Esophagus muscularis mucosa (tissue), 4 donors: ENCODE measurements around the gene PCDH9. TPM values are rescaled to one million over a fixed set of nuclear protein-coding genes. Genes with fewer than 3 reads are reported as not detected.

Experiments used
- DNase-seq: peaks from one replicate; pipeline ENCODE4 v3.0.0-alpha.2; 2017; ENCODE audit errors: extremely low spot score
- H3K27ac ChIP-seq, 4 donors: fragments of 200-600 bp; sonication (generic); replicated peaks in 1 of 4; 1 replicate in 3 of 4; 2 replicates in 1 of 4; pipeline ENCODE4 v1.5.1; 2016 to 2019; ENCODE audit warnings: mild to moderate bottlenecking in 1 of 4
- H3K27me3 ChIP-seq, 4 donors: fragments of 200-600 bp; sonication (generic); one replicate each; pipeline versions ENCODE4 v1.5.1 to v1.6.0; 2016 to 2019
- H3K36me3 ChIP-seq, 4 donors: fragments of 200-600 bp; sonication (generic); one replicate each; pipeline ENCODE4 v1.5.1; 2016 to 2019
- H3K4me1 ChIP-seq, 4 donors: fragments of 200-600 bp; sonication (generic); one replicate each; pipeline ENCODE4 v1.5.1; 2016 to 2019
- H3K4me3 ChIP-seq, 4 donors: fragments of 200-600 bp; sonication (generic); 1 replicate in 2 of 4; 2 replicates in 2 of 4; pipeline ENCODE4 v1.5.1; 2016 to 2019; ENCODE audit warnings: mild to moderate bottlenecking in 4 of 4, moderate library complexity in 1 of 4
- H3K9me3 ChIP-seq, 4 donors: fragments of 200-600 bp; sonication (generic); 1 replicate in 3 of 4; 2 replicates in 1 of 4; pipeline ENCODE4 v1.5.1; 2016 to 2019
- EP300 ChIP-seq: sonication (generic); formaldehyde crosslinking; IDR thresholded peaks from one replicate; pipeline ENCODE4 v1.6.1; 2017; ENCODE audit warnings: antibody characterized with exemption
- POLR2A ChIP-seq: fragments of 450-650 bp; IDR thresholded peaks from one replicate; pipeline ENCODE4 v1.6.1; 2017; ENCODE audit warnings: antibody characterized with exemption, moderate library complexity, mild to moderate bottlenecking, low read depth
- POLR2AphosphoS5 ChIP-seq, 2 donors: sonication (generic); formaldehyde crosslinking; IDR thresholded peaks; one replicate each; pipeline ENCODE4 v1.6.1; 2017; ENCODE audit warnings: antibody characterized with exemption in 2 of 2
- WGBS: methylation state at CpG from one replicate; pipeline ENCODE4 v1.1.5; 2018; 5-methylcytosine and 5-hydroxymethylcytosine counted together
- intact Hi-C: fragments of 100-400 bp; cut with DNase I; formaldehyde crosslinking; loops from one replicate; pipeline ENCODE4 v1.15.1; 2023
- total RNA-seq, 4 donors: library from RNA; depleted of rRNA; stranded (reverse); fragments of >200 nt; gene quantifications; one replicate each; pipeline versions ENCODE4 v1.1.0 to v1.2.1, GENCODE V29; 2016
- TF ChIP-seq, protein P1 (sequence below), 3 experiments: fragments of 200-600 bp in 2 of 3; fragments of 450-650 bp in 1 of 3; sonication (generic) in 2 of 3; IDR thresholded peaks; one replicate each; pipeline ENCODE4 v1.5.1; 2017 to 2019; ENCODE audit warnings: antibody characterized with exemption in 3 of 3, mild to moderate bottlenecking in 2 of 3, moderate library complexity in 1 of 3

Gene PCDH9
- total RNA-seq, 4 donors from 2014 or later, result 33.8 to 81.8 (median 49.1) TPM

DNA sequence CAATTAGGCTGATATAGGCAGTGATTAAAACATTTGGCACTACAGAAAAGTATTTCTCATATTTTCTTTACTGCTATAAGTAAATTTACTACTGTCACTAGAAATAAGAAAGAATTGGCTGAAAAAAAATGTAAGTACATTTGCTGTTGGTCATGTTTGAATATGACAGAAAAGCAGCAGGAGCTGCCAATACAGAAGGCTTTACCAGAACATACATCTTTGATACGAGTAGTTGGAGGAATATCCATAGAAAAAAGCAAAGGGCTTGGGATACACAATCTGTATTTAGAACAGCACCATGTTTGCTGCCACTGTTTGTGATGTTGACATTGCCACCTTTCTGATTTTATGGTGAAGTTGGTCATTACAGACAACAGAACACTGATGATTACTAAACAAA lies 21.6 kb downstream of the PCDH9 start:
- H3K27me3 ChIP-seq, result no peaks in the 10 kb centered on the region
- H3K4me1 ChIP-seq, result peaks cover 0 to 11% (median 0%) of the 10 kb centered on the region in 4 donors
- intact Hi-C loops, result no loop called here
- no peaks in the 10 kb centered on the region for H3K36me3 ChIP-seq
- no peaks in the 10 kb centered on the region for H3K9me3 ChIP-seq
- TF ChIP-seq EP300, result no peak
- TF ChIP-seq, protein P1, sequence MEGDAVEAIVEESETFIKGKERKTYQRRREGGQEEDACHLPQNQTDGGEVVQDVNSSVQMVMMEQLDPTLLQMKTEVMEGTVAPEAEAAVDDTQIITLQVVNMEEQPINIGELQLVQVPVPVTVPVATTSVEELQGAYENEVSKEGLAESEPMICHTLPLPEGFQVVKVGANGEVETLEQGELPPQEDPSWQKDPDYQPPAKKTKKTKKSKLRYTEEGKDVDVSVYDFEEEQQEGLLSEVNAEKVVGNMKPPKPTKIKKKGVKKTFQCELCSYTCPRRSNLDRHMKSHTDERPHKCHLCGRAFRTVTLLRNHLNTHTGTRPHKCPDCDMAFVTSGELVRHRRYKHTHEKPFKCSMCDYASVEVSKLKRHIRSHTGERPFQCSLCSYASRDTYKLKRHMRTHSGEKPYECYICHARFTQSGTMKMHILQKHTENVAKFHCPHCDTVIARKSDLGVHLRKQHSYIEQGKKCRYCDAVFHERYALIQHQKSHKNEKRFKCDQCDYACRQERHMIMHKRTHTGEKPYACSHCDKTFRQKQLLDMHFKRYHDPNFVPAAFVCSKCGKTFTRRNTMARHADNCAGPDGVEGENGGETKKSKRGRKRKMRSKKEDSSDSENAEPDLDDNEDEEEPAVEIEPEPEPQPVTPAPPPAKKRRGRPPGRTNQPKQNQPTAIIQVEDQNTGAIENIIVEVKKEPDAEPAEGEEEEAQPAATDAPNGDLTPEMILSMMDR (IDR thresholded peaks at IDR 0.05), result no peak
- no peak for TF ChIP-seq POLR2AphosphoS5 (IDR thresholded peaks at IDR 0.05)
- no peak for TF ChIP-seq POLR2A
- no peak overlapping the region for H3K4me3 ChIP-seq
- no peak overlapping the region for H3K27ac ChIP-seq
- DNase-seq, result no peak
- WGBS, result 85% methylated on average over 1 of the region's 1 CpG

DNA sequence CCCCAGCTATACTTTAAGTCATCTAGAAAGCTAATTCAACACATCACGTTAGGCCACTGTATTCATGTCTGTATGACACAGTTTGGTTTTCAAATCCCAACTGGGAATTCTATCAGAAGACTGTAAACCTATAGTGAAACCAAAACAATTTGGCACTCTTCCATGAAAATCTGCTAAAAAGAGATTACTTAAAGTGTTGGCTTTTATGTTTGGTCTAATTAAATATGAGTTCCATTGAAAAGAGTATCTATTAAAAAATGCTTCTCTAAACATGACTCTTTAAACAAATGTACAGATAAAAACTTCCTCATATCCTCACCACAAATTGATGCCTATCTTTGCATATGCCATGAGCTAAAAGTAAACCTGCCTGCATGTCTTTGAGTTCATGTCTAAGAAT lies 25.4 kb downstream of the PCDH9 start:
- DNase-seq, result no peak
- Histone ChIP-seq H3K4me1 (peaks cover 0 to 11% (median 0%) of the 10 kb centered on the region in 4 donors), H3K9me3 (no peaks in the 10 kb centered on the region), H3K27ac (no peak overlapping the region), H3K27me3 (no peaks in the 10 kb centered on the region), H3K36me3 (no peaks in the 10 kb centered on the region), H3K4me3 (no peak overlapping the region)
- TF ChIP-seq POLR2AphosphoS5 (IDR thresholded peaks at IDR 0.05) (no peak), POLR2A (no peak), EP300 (no peak)
- TF ChIP-seq, protein P1 (IDR thresholded peaks at IDR 0.05), result no peak
- WGBS, result 67% methylated on average over 1 of the region's 1 CpG
- intact Hi-C loops, result no loop called here

DNA sequence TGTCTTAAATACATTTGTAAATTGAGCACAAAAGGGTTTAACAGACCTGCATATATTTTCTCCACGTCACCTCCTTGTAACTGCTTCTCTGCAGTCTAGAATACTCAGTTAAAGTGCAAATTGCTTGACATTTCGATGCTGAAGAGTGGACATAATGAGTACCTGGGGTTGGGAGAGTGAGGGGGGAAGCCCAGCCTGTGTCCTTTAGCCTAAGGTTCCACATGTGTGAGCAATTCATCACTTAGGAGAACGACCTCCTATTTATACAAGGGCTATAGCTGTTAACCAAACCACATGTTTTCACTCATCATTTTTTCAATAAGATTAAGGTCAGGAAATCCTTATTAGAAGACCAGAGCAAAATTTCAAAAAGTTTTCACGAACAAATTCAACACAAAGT lies 29.5 kb downstream of the PCDH9 start:
- no peak overlapping the region for H3K27ac ChIP-seq
- no peaks in the 10 kb centered on the region for H3K27me3 ChIP-seq
- 60% methylated on average over 4 of the region's 4 CpGs for WGBS
- no peaks in the 10 kb centered on the region for H3K36me3 ChIP-seq
- no peak for DNase-seq
- TF ChIP-seq POLR2AphosphoS5 (IDR thresholded peaks at IDR 0.05) (no peak), EP300 (no peak), POLR2A (no peak)
- TF ChIP-seq, protein P1 (IDR thresholded peaks at IDR 0.05), result no peak
- no peak overlapping the region for H3K4me3 ChIP-seq
- peaks cover 0 to 11% (median 0%) of the 10 kb centered on the region in 4 donors for H3K4me1 ChIP-seq
- intact Hi-C loops, result no loop called here
- no peaks in the 10 kb centered on the region for H3K9me3 ChIP-seq

DNA sequence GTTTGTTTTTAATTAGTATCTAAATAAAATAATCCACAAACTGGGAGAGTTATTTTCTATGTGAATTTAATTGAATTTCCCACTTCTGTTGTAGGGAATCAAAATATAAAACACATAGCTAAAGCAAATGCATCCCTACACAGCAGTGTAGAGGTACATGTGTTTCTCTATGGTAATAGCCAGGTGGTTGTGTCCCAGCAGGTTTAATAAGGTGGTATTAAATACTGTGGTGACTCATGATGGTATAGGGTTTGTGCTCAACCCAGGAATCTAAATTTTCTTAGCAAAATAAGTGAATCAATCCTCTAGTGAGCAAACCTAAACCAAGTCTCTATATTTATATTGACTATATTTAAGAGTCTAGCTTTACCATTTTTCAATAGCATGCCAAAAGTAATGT lies 30.0 kb downstream of the PCDH9 start:
- TF ChIP-seq POLR2AphosphoS5 (IDR thresholded peaks at IDR 0.05) (no peak), EP300 (no peak), POLR2A (no peak)
- TF ChIP-seq, protein P1 (IDR thresholded peaks at IDR 0.05), result no peak
- no peak for DNase-seq
- H3K4me3 ChIP-seq, result no peak overlapping the region
- H3K4me1 ChIP-seq, result peaks cover 0 to 7% (median 0%) of the 10 kb centered on the region in 4 donors
- H3K9me3 ChIP-seq, result no peaks in the 10 kb centered on the region
- H3K36me3 ChIP-seq, result no peaks in the 10 kb centered on the region
- intact Hi-C loops, result no loop called here
- no peaks in the 10 kb centered on the region for H3K27me3 ChIP-seq
- H3K27ac ChIP-seq, result no peak overlapping the region

DNA sequence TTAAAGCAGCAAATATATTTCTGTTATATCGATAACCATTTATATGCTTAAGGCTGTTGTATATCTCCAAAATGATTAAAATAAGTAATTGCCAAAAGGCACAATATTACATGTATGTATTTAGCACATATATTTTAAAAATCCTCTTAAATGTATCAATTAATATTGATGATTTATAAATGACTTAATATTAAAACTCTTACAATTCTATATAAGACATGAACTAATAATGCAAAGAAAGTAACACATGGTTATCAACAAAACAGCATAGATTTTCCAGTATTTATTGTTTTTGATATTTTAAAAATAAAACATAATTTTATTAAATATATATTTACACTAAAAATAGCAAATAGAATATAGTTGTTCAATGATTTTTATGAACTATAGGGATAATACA lies 32.4 kb downstream of the PCDH9 start:
- no peaks in the 10 kb centered on the region for H3K9me3 ChIP-seq
- WGBS, result 98% methylated on average over 1 of the region's 1 CpG
- TF ChIP-seq POLR2A (no peak), POLR2AphosphoS5 (IDR thresholded peaks at IDR 0.05) (no peak), EP300 (no peak)
- TF ChIP-seq, protein P1 (IDR thresholded peaks at IDR 0.05), result no peak
- DNase-seq, result no peak
- peaks cover 0 to 7% (median 0%) of the 10 kb centered on the region in 4 donors for H3K4me1 ChIP-seq
- H3K4me3 ChIP-seq, result no peak overlapping the region
- no peaks in the 10 kb centered on the region for H3K27me3 ChIP-seq
- intact Hi-C loops, result no loop called here
- no peak overlapping the region for H3K27ac ChIP-seq
- H3K36me3 ChIP-seq, result no peaks in the 10 kb centered on the region
